WERI-Rb-1 (cell line): ENCODE data around the gene ITPRIP.

Experiments used
- DNase-seq: peaks from one replicate; pipeline ENCODE4 v3.0.0-alpha.2; 2020
- H3K27ac ChIP-seq: fragments of 250-450 bp; sonication (Bioruptor Pico); 2 replicates; pipeline ENCODE4 v1.5.1; 2020; ENCODE audit warnings: mild to moderate bottlenecking, moderate library complexity
- H3K27me3 ChIP-seq: fragments of 250-450 bp; sonication (Bioruptor Pico); 2 replicates; pipeline ENCODE4 v1.5.1; 2021; ENCODE audit warnings: mild to moderate bottlenecking, low read depth, moderate library complexity; ENCODE audit not compliant: insufficient read depth, severe bottlenecking
- H3K36me3 ChIP-seq: fragments of 250-450 bp; sonication (Bioruptor Pico); 2 replicates; pipeline ENCODE4 v1.5.1; 2020; ENCODE audit warnings: mild to moderate bottlenecking, moderate library complexity
- H3K4me3 ChIP-seq: 2 replicates; pipeline ENCODE4 v1.5.1; 2011; ENCODE audit warnings: low read depth, mild to moderate bottlenecking, control low read depth, low read length
- H3K9me3 ChIP-seq: fragments of 250-450 bp; sonication (Bioruptor Pico); 2 replicates; pipeline ENCODE4 v1.5.1; 2021; ENCODE audit warnings: mild to moderate bottlenecking, moderate library complexity; ENCODE audit not compliant: severe bottlenecking
- TF ChIP-seq, protein P1 (sequence below): IDR thresholded peaks from 2 replicates; pipeline ENCODE4 v1.5.1; 2011; ENCODE audit warnings: low read depth, mild to moderate bottlenecking, control low read depth, inconsistent platforms, low read length

The ITPRIP gene

DNA sequence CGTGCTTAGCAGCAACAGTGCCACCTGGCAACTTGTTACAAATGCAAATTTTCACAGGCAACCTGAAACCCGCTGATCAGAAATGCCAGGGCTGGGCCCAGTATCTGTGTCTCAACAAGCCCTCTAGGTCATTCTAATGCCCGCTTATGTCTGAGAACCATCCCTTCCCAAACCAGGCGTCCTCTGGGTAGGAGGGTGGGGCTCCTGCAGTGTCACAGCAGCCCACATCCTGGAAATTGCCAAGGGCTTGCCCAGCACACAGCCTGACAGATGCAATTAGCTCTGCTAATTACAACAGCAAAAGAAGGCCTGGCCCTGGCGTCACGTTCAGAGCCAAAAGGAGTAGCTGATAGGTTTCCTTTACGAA, 15.9 kb downstream of the ITPRIP start:
- TF ChIP-seq, protein P1, sequence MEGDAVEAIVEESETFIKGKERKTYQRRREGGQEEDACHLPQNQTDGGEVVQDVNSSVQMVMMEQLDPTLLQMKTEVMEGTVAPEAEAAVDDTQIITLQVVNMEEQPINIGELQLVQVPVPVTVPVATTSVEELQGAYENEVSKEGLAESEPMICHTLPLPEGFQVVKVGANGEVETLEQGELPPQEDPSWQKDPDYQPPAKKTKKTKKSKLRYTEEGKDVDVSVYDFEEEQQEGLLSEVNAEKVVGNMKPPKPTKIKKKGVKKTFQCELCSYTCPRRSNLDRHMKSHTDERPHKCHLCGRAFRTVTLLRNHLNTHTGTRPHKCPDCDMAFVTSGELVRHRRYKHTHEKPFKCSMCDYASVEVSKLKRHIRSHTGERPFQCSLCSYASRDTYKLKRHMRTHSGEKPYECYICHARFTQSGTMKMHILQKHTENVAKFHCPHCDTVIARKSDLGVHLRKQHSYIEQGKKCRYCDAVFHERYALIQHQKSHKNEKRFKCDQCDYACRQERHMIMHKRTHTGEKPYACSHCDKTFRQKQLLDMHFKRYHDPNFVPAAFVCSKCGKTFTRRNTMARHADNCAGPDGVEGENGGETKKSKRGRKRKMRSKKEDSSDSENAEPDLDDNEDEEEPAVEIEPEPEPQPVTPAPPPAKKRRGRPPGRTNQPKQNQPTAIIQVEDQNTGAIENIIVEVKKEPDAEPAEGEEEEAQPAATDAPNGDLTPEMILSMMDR, result no peak
- no peaks in the 10 kb centered on the region for H3K27me3 ChIP-seq
- no peak overlapping the region for H3K4me3 ChIP-seq
- no peak for DNase-seq
- no peaks in the 10 kb centered on the region for H3K36me3 ChIP-seq
- H3K27ac ChIP-seq, result no peak overlapping the region
- no peaks in the 10 kb centered on the region for H3K9me3 ChIP-seq

DNA sequence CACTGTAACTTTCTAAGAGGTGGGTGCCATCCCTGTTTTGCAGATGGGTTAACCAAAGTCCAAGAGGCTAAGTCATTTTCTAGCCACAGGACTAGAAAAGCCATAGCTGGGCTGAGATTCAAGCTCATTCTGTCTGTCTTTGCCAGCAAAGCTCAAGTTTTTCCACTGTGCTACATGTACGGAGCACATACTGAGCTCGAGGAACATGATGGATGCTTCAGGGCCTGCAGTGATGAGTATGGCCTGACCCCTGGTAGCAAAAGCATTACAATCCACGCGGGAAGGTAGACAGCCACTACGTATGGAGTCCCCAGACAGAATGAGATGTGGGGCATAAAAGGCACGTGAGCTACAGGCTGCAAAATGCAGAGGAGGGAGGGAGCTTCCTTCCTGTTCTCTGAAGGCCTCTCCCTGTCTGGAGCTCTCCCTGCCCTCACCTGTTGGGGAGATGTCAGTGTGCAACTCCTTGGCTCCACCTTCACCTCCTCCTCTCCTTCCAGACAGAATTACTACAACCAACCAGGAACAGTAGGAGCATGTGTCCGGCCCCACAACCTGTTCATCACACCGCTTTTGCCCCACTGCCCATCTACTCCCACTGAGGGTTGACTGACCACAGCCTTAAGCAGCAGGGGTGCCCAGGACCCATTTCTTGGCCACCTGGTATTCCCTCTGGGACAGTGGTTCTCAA, 16.4 kb downstream of the ITPRIP start:
- no peaks in the 10 kb centered on the region for H3K36me3 ChIP-seq
- no peak overlapping the region for H3K4me3 ChIP-seq
- H3K27me3 ChIP-seq, result no peaks in the 10 kb centered on the region
- H3K27ac ChIP-seq, result no peak overlapping the region
- no peak for DNase-seq
- TF ChIP-seq, protein P1, result no peak
- no peaks in the 10 kb centered on the region for H3K9me3 ChIP-seq

DNA sequence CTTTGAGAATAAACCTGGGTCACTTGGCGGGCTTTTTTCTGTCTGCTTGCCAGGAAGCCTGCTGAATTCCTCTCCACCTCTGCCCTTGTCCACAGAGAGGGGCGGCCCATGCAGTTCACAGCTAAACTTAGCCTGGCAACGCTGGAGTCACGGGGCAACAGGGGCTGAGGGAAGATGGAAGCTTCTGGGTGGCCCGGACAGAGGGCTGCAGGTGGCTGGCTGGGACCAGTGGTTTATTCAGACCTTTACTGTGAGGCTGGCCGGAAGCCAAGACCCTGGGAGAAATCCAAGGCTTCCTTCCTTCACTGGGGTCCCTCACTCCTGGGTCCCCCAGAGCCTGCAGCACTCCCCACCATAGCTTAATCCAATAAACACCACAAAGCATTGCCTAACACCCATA, 17.0 kb downstream of the ITPRIP start:
- Histone ChIP-seq H3K27me3 (no peaks in the 10 kb centered on the region), H3K27ac (no peak overlapping the region), H3K36me3 (no peaks in the 10 kb centered on the region), H3K4me3 (no peak overlapping the region), H3K9me3 (no peaks in the 10 kb centered on the region)
- DNase-seq, result no peak
- TF ChIP-seq, protein P1, result no peak

DNA sequence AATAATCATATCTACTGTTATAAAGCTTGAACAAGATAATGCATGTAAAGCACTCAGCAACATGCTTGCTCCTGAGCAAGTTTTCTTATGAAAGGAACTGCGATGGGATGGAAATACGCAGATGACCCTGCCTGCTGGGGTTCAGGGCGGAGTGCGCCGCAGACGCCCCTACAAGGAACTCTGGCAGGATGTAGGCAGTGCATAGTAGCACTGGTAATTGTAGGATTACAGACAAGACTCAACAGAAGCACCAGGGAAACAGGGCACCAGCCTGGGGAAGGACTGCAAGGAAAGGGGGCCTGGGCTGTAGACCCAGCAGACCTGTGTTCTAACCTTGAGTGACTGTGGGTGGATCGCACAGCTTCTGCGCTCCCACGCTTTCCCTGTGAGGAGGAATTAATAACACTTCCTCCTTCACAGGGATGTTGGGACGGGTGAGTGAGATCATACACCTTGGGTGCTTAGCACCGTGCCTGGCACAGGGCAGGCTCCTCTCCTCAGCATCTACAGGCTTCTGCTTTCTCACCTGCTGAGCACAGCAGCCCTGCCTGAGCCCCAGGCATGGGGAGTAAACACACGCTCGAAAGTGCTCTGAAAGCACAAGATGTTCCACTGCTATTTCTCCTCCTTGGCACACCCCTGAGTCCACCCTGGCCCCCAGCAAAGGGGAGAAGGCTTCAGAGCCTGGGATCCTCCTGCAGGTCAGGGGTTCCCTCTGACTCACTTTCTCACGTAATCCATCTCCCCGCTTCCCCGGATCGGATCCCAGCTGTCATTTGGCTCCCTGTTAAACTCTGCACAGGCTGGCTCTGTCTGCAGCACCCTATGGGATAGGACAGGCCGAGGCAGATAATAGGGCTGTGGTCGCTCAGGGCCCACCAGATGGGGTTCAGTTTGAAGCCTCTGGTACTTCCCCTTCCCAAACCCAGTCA, 19.2 kb downstream of the ITPRIP start:
- no peaks in the 10 kb centered on the region for H3K27me3 ChIP-seq
- DNase-seq, result no peak
- TF ChIP-seq, protein P1, result no peak
- no peak overlapping the region for H3K4me3 ChIP-seq
- no peak overlapping the region for H3K27ac ChIP-seq
- H3K36me3 ChIP-seq, result peaks cover 11% of the 10 kb centered on the region
- no peaks in the 10 kb centered on the region for H3K9me3 ChIP-seq

DNA sequence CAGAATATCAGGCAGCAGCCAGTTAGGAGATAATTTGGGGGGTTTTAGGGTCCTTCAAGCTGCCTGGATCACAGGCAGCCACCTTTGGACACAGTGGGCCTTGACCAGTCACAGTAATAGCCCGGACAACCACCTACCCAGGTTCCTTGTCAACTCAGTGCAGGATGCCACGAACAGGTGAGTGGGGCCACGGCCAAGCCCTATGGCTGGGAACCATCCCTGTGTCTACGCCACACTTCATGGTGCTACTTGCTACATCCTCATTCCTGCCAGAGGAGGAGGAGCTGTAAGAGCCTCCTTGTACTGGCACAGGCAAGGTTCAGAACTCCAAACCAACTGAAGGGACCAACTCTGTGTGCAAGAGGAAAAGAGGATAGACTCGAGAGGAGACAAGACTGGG, 19.9 kb downstream of the ITPRIP start:
- DNase-seq, result no peak
- H3K27ac ChIP-seq, result no peak overlapping the region
- H3K4me3 ChIP-seq, result no peak overlapping the region
- H3K36me3 ChIP-seq, result peaks cover 17% of the 10 kb centered on the region
- H3K9me3 ChIP-seq, result no peaks in the 10 kb centered on the region
- TF ChIP-seq, protein P1, result no peak
- H3K27me3 ChIP-seq, result no peaks in the 10 kb centered on the region
